WERI-Rb-1 (cell line): ENCODE measurements around the gene IQGAP2.

Experiments used
- DNase-seq: peaks from one replicate; pipeline ENCODE4 v3.0.0-alpha.2; 2020
- H3K27ac ChIP-seq: fragments of 250-450 bp; sonication (Bioruptor Pico); 2 replicates; pipeline ENCODE4 v1.5.1; 2020; ENCODE audit warnings: mild to moderate bottlenecking, moderate library complexity
- H3K27me3 ChIP-seq: fragments of 250-450 bp; sonication (Bioruptor Pico); 2 replicates; pipeline ENCODE4 v1.5.1; 2021; ENCODE audit warnings: mild to moderate bottlenecking, low read depth, moderate library complexity; ENCODE audit not compliant: insufficient read depth, severe bottlenecking
- H3K36me3 ChIP-seq: fragments of 250-450 bp; sonication (Bioruptor Pico); 2 replicates; pipeline ENCODE4 v1.5.1; 2020; ENCODE audit warnings: mild to moderate bottlenecking, moderate library complexity
- H3K4me3 ChIP-seq: 2 replicates; pipeline ENCODE4 v1.5.1; 2011; ENCODE audit warnings: low read depth, mild to moderate bottlenecking, control low read depth, low read length
- H3K9me3 ChIP-seq: fragments of 250-450 bp; sonication (Bioruptor Pico); 2 replicates; pipeline ENCODE4 v1.5.1; 2021; ENCODE audit warnings: mild to moderate bottlenecking, moderate library complexity; ENCODE audit not compliant: severe bottlenecking
- TF ChIP-seq, protein P1 (sequence below): IDR thresholded peaks from 2 replicates; pipeline ENCODE4 v1.5.1; 2011; ENCODE audit warnings: low read depth, mild to moderate bottlenecking, control low read depth, inconsistent platforms, low read length

The IQGAP2 gene

DNA sequence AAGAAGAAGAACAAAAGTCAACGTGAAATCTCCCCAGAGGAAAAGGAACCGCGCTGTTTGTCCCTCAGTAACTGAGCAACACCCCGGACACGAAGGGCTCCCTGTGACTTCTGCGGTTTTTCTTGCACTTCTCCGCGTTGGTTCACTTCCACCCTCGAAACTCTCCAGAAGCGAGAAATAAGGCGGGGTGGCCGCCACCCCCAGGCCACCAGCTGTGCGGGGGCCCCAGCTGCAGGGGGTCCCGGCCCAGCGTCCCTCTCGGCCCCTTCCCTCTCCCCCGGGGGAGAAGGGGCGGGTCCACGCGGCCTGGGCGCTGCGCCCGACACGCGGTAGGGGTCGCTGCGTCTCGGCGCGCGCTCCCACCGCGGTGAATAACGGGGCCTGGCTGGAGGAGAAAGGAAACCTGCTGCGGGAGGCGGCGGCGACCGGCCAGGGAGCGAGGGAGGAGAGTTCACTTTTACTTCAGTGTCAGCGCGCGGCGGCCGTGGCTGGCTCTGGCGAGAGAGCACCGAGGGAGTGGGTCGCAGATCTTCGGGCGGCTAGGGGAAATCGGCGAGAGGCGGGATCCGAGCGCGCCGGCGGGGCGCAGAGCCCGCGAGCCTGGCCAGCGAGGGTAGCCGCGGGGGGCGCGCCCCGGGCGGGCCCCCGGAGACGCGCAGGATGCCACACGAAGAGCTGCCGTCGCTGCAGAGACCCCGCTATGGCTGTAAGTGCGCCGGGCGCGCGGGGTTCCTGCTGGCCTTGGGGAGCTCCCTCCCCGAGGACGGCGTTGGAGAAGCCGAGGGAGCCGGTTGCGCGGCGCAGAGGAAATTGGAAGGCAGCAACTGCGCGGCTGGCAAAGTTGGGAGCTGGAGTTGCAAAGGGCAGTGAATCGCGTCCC, at the start of gene IQGAP2:
Gene IQGAP2 (plus strand): TSS at position 400 of the 880 bp plus-strand sequence. CDS start 261 bp downstream, at position 661.
- H3K27me3 ChIP-seq: no peaks in the 10 kb centered on the region
- DNase-seq: peak; percentile 80
- TF ChIP-seq, protein P1, sequence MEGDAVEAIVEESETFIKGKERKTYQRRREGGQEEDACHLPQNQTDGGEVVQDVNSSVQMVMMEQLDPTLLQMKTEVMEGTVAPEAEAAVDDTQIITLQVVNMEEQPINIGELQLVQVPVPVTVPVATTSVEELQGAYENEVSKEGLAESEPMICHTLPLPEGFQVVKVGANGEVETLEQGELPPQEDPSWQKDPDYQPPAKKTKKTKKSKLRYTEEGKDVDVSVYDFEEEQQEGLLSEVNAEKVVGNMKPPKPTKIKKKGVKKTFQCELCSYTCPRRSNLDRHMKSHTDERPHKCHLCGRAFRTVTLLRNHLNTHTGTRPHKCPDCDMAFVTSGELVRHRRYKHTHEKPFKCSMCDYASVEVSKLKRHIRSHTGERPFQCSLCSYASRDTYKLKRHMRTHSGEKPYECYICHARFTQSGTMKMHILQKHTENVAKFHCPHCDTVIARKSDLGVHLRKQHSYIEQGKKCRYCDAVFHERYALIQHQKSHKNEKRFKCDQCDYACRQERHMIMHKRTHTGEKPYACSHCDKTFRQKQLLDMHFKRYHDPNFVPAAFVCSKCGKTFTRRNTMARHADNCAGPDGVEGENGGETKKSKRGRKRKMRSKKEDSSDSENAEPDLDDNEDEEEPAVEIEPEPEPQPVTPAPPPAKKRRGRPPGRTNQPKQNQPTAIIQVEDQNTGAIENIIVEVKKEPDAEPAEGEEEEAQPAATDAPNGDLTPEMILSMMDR: peak; percentile 85
- peak within 1 kb of the TSS; percentile 89 for H3K27ac ChIP-seq
- H3K9me3 ChIP-seq: no peaks in the 10 kb centered on the region
- H3K36me3 ChIP-seq: no peaks in the 10 kb centered on the region
- peak within 1 kb of the TSS; percentile 89 for H3K4me3 ChIP-seq

- no peaks in the 10 kb centered on the region for H3K36me3 ChIP-seq
- H3K27me3 ChIP-seq: no peaks in the 10 kb centered on the region
- no peaks in the 10 kb centered on the region for H3K9me3 ChIP-seq
- DNase-seq: no peak
- H3K27ac ChIP-seq: no peak overlapping the region
- TF ChIP-seq, protein P1: no peak
- H3K4me3 ChIP-seq: no peak overlapping the region
These were observed 46.2 kb upstream of the IQGAP2 start for GRCh38 chr5:76356887-76357286.

DNA sequence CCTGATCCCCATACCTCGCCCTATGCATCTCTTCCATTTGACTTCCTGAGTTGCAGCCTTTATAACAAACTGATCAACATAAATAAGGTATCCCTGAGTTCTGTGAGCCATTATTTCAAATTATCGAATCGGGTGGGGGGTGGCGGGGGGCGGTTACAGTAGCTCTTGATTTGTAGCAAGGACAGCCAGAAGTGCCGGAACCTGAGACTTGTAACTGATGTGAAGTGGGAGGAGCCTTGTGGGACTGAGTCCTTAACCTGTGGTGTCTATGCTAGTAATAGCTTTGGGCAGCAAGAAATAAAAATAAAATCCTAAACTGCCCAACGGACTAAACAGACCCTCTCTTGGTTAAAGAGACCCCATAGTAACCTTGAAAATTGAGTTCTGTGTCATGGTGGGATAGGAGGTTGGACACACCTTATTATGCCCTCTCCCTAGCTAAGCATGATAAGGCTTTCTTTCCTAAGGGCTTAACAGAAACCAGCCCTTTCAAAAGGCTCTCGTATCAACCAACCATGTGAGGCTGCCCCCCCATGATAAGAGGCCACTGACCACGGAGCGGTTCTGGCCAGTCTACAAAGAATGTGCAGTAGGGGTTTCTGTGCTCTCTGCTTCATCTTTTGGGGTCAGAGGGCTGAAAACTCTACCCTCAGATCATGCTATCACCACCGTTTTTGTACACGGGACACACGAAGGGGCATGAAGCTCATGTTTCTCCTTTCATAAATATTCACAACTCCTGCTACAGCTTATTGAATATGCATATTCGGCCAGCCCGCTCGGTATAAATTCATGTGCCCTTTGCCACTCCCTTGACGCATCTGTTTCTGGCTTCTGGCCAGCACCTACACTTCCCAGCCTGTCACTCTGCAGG, 39.5 kb upstream of the IQGAP2 start:
- DNase-seq: no peak
- no peak overlapping the region for H3K4me3 ChIP-seq
- H3K27me3 ChIP-seq: no peaks in the 10 kb centered on the region
- TF ChIP-seq, protein P1: no peak
- no peak overlapping the region for H3K27ac ChIP-seq
- no peaks in the 10 kb centered on the region for H3K36me3 ChIP-seq
- H3K9me3 ChIP-seq: no peaks in the 10 kb centered on the region

- no peak overlapping the region for H3K27ac ChIP-seq
- DNase-seq: no peak
- no peaks in the 10 kb centered on the region for H3K27me3 ChIP-seq
- H3K36me3 ChIP-seq: no peaks in the 10 kb centered on the region
- TF ChIP-seq, protein P1: no peak
- H3K9me3 ChIP-seq: no peaks in the 10 kb centered on the region
- no peak overlapping the region for H3K4me3 ChIP-seq
These were observed 38.9 kb upstream of the IQGAP2 start for GRCh38 chr5:76364226-76364589.

GRCh38 chr5:76365561-76365960, 37.5 kb upstream of the IQGAP2 start:
- Histone ChIP-seq H3K4me3 (no peak overlapping the region), H3K27ac (no peak overlapping the region), H3K27me3 (no peaks in the 10 kb centered on the region), H3K9me3 (no peaks in the 10 kb centered on the region), H3K36me3 (no peaks in the 10 kb centered on the region)
- DNase-seq: no peak
- TF ChIP-seq, protein P1: no peak
